ACHN (cell line): ENCODE measurements around the gene EXD3.

ENCODE experiments used
- DNase-seq: peaks from one replicate; pipeline ENCODE4 v3.0.0-alpha.2; 2015
- in situ Hi-C: cut with HindIII; loops from 2 replicates; pipeline ENCODE4 v1.10.0; 2017; ENCODE audit warnings: low sequenced_read_pairs, low pct_ligation_motif_present, low pct_unique_long_range_greater_than_20kb

Gene EXD3

GRCh38 chr9:137435980-137436760, 13.2 kb upstream of the EXD3 start:
- in situ Hi-C loops: no loop called here
- DNase-seq: peak; percentile 91

- in situ Hi-C loops: no loop called here
- no peak for DNase-seq
These were observed 12.5 kb upstream of the EXD3 start for GRCh38 chr9:137435381-137435891.

- in situ Hi-C loops: no loop called here
These were observed 11.8 kb upstream of the EXD3 start for GRCh38 chr9:137434498-137435380.

GRCh38 chr9:137433916-137434431, 11.0 kb upstream of the EXD3 start:
- no peak for DNase-seq
- in situ Hi-C loops: no loop called here

More at GRCh38 chr9:137434498-137435380, 11.8 kb upstream of the EXD3 start:
- no peak for DNase-seq

- no peak for DNase-seq
These were observed 10.5 kb upstream of the EXD3 start for GRCh38 chr9:137433349-137433915.

GRCh38 chr9:137432687-137433348, 9.9 kb upstream of the EXD3 start:
- in situ Hi-C loops: no loop called here
- DNase-seq: no peak

More at GRCh38 chr9:137433349-137433915, 10.5 kb upstream of the EXD3 start:
- in situ Hi-C loops: no loop called here

GRCh38 chr9:137431416-137431931, 8.5 kb upstream of the EXD3 start:
- in situ Hi-C loops: no loop called here
- no peak for DNase-seq

- in situ Hi-C loops: no loop called here
These were observed 7.9 kb upstream of the EXD3 start for GRCh38 chr9:137430723-137431415.

GRCh38 chr9:137429974-137430722, 7.2 kb upstream of the EXD3 start:
- no peak for DNase-seq
- in situ Hi-C loops: no loop called here

More at GRCh38 chr9:137430723-137431415, 7.9 kb upstream of the EXD3 start:
- DNase-seq: no peak

GRCh38 chr9:137429546-137429890, 6.6 kb upstream of the EXD3 start:
- DNase-seq: no peak
- in situ Hi-C loops: no loop called here

- in situ Hi-C loops: no loop called here
- no peak for DNase-seq
These were observed 6.0 kb upstream of the EXD3 start for GRCh38 chr9:137428841-137429545.

GRCh38 chr9:137428311-137428630, 5.3 kb upstream of the EXD3 start:
- in situ Hi-C loops: no loop called here
- DNase-seq: no peak

GRCh38 chr9:137427454-137428310, 4.7 kb upstream of the EXD3 start:
- DNase-seq: no peak
- in situ Hi-C loops: no loop called here

GRCh38 chr9:137426018-137426681, 3.2 kb upstream of the EXD3 start:
- in situ Hi-C loops: no loop called here
- no peak for DNase-seq

GRCh38 chr9:137423514-137424291, 741 bp upstream of the EXD3 start:
- DNase-seq: peak; percentile 31
- in situ Hi-C loops: no loop called here
